ENCODE data around the gene PLCL2. TPM values are rescaled to one million over a fixed set of nuclear protein-coding genes. Genes with fewer than 3 reads are reported as not detected.

The PLCL2 gene
- total RNA-seq, 1 experiment from 2014 or later, result 32.1 TPM

- Histone ChIP-seq H3K23ac (ENCODE audit: insufficient read length, low read depth, low read length) (no peak overlapping the region), H4K91ac (ENCODE audit: insufficient read length, low read depth, low read length) (no peak overlapping the region), H3K9ac (ENCODE audit: extremely low read depth, insufficient read length, low read length) (no peak overlapping the region), H3K79me1 (ENCODE audit: insufficient read depth, low read depth, low read length, poor library complexity, severe bottlenecking) (no peaks in the 10 kb centered on the region), H3T11ph (ENCODE audit: low read length) (no peak overlapping the region), H3K56ac (ENCODE audit: insufficient read length, low read depth, low read length) (no peak overlapping the region), H3K4me1 (ENCODE audit: insufficient read depth, low read length) (no peaks in the 10 kb centered on the region), H2AFZ (ENCODE audit: low read length) (no peak overlapping the region), H2BK15ac (ENCODE audit: low read depth, low read length) (no peak overlapping the region), H2AK5ac (ENCODE audit: insufficient read length, low read length) (no peak overlapping the region), H2BK12ac (ENCODE audit: insufficient read length, low read depth, low read length) (no peak overlapping the region), H4K20me1 (ENCODE audit: control insufficient read depth, insufficient read depth, insufficient read length) (no peaks in the 10 kb centered on the region), H4K5ac (ENCODE audit: insufficient read length, low read depth, low read length) (no peak overlapping the region), H2BK5ac (ENCODE audit: insufficient read length, low read length) (no peak overlapping the region), H3K9me3 (ENCODE audit: control insufficient read depth, low read depth, low read length) (no peaks in the 10 kb centered on the region), H3K18ac (ENCODE audit: insufficient read length, low read depth, low read length) (no peak overlapping the region), H3K4me2 (ENCODE audit: insufficient read depth, insufficient read length, low read length) (no peak overlapping the region), H3K14ac (ENCODE audit: insufficient read depth, low read length) (no peak overlapping the region), H2BK20ac (ENCODE audit: low read depth, low read length, poor library complexity, severe bottlenecking) (no peak overlapping the region), H3K27me3 (ENCODE audit: insufficient read depth, low read length) (no peaks in the 10 kb centered on the region), H4K8ac (replicated peaks; ENCODE audit: insufficient read length, low read depth, low read length) (no peak overlapping the region), H2BK120ac (ENCODE audit: low read depth, low read length, poor library complexity, severe bottlenecking) (no peak overlapping the region), H3K27ac (ENCODE audit: insufficient read length, low read depth, low read length) (no peak overlapping the region), H3K4ac (ENCODE audit: low read depth, low read length) (no peak overlapping the region), H3K79me2 (ENCODE audit: insufficient read depth, low read length) (no peaks in the 10 kb centered on the region), H3K23me2 (ENCODE audit: insufficient read length, low read depth, low read length, poor library complexity, severe bottlenecking) (no peaks in the 10 kb centered on the region)
- Mint-ChIP-seq H3K4me1 (peaks cover 30 to 32% of the 10 kb centered on the region in 2 experiments), H3K9me3 (peaks cover 0 to 7% of the 10 kb centered on the region in 2 experiments; a peak in 3 of 5 replicates), H3K27ac (no peak overlapping the region), H3K36me3 (ENCODE audit: insufficient read depth in 1 of 3, low read depth in 3 of 3) (peaks cover 2 to 34% (median 16%) of the 10 kb centered on the region in 3 experiments; a peak in 5 of 7 replicates), H3K4me3 (no peak overlapping the region), H3K27me3 (ENCODE audit: low read depth) (no peaks in the 10 kb centered on the region)
- no CpG with 5 or more reads among the region's 2 CpGs for WGBS (ENCODE audit: extremely low coverage, insufficient read length, low lambda C conversion rate)
- TF ChIP-seq CTCF (conservative IDR thresholded peaks at IDR 0.05), result no peak
- no peak for DNase-seq
Measured at GRCh38 chr3:17050506-17050905, 165.8 kb downstream of the PLCL2 start.
